ENCODE data around the gene DGKG. TPM values are rescaled to one million over a fixed set of nuclear protein-coding genes. Genes with fewer than 3 reads are reported as not detected.

DGKG gene
- total RNA-seq, 2 experiments from 2014 or later, result not detected

DNA sequence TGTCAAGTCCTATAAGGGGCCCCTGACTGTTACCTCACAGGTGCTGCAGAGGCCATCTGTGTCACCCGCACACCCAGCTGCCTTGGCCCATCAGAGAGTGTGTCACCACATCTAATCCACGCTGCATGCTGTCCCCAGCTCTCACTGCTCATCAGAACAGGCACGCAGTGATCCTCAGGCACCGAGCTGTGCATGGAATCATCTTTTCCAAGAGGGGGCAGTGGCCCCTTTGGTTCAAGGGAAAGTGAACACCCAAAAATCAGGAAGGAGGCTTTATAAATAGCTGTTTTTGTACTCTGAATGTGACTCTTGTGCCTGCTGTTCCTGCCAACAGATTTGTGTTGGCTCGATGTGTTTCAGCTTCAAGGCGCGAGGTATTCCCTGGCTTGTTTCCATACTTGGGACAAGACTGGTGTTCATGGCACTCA lies 142.8 kb downstream of the DGKG start:
- DNase-seq, result no peak
- ChIA-PET POLR2A (no interaction called here), CTCF (no interaction called here)
- Mint-ChIP-seq H3K4me1 (ENCODE audit: low read depth) (no peaks in the 10 kb centered on the region), H3K27ac (no peak overlapping the region), H3K36me3 (ENCODE audit: low read depth) (no peaks in the 10 kb centered on the region), H3K9me3 (no peaks in the 10 kb centered on the region), H3K27me3 (peaks cover 3% of the 10 kb centered on the region), H3K4me3 (no peak overlapping the region)
- Histone ChIP-seq H3K27ac (ENCODE audit: low read depth in 1 of 2, low read length in 2 of 2) (no peak overlapping the region), H3K36me3 (ENCODE audit: insufficient read depth, low read length) (no peaks in the 10 kb centered on the region), H3K4me1 (ENCODE audit: insufficient read depth, low read length) (no peaks in the 10 kb centered on the region), H3K4me3 (ENCODE audit: low read length) (no peak overlapping the region), H3K27me3 (ENCODE audit: control insufficient read depth in 1 of 2, insufficient read depth in 2 of 2, low read length in 2 of 2) (peaks cover 0 to 4% of the 10 kb centered on the region in 2 experiments), H3K9me3 (ENCODE audit: control insufficient read depth in 1 of 2, insufficient read depth in 1 of 2, low read length in 2 of 2) (no peaks in the 10 kb centered on the region)
- no peak for ATAC-seq (ENCODE audit: poor library complexity)
- TF ChIP-seq, protein P1, sequence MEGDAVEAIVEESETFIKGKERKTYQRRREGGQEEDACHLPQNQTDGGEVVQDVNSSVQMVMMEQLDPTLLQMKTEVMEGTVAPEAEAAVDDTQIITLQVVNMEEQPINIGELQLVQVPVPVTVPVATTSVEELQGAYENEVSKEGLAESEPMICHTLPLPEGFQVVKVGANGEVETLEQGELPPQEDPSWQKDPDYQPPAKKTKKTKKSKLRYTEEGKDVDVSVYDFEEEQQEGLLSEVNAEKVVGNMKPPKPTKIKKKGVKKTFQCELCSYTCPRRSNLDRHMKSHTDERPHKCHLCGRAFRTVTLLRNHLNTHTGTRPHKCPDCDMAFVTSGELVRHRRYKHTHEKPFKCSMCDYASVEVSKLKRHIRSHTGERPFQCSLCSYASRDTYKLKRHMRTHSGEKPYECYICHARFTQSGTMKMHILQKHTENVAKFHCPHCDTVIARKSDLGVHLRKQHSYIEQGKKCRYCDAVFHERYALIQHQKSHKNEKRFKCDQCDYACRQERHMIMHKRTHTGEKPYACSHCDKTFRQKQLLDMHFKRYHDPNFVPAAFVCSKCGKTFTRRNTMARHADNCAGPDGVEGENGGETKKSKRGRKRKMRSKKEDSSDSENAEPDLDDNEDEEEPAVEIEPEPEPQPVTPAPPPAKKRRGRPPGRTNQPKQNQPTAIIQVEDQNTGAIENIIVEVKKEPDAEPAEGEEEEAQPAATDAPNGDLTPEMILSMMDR (IDR thresholded peaks at IDR 0.05), result no peak
- intact Hi-C loops (cut with DNase I, micrococcal nuclease), result no loop called here

DNA sequence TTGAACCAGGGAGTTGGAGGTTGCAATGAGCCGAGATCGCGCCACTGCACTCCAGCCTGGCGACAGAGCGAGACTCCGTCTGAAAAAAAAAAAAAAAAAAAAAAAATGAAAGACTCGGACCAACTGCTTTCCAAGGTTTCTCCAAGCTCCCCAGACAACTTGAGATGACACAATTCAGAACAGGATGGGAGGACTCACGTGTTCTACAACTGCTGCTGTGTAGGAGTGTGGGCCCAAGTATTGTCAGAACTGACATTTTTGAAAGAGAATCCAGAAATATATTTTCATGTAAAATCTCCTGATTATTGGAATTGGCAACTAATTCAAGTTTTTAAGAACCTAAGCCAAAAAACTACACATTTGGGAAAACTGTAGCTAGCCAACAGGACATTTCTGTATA lies 143.6 kb downstream of the DGKG start:
- ChIA-PET CTCF (interaction anchor here (0.7 kb wide), 1 partner anchor 320 kb away, joined by 3 read pairs; no protein-coding TSS in a partner anchor), POLR2A (no interaction called here)
- H3K9me3 Mint-ChIP-seq, result no peaks in the 10 kb centered on the region
- no peaks in the 10 kb centered on the region for H3K4me1 ChIP-seq (ENCODE audit: insufficient read depth, low read length)
- no peak overlapping the region for H3K27ac Mint-ChIP-seq
- peaks cover 0 to 4% of the 10 kb centered on the region in 2 experiments for H3K27me3 ChIP-seq (ENCODE audit: control insufficient read depth in 1 of 2, insufficient read depth in 2 of 2, low read length in 2 of 2)
- no peaks in the 10 kb centered on the region for H3K36me3 Mint-ChIP-seq (ENCODE audit: low read depth)
- H3K4me1 Mint-ChIP-seq (ENCODE audit: low read depth), result no peaks in the 10 kb centered on the region
- intact Hi-C loops (cut with DNase I, micrococcal nuclease), result no loop called here
- TF ChIP-seq, protein P1 (IDR thresholded peaks at IDR 0.05), result no peak
- no peak overlapping the region for H3K4me3 Mint-ChIP-seq
- DNase-seq (no peak), ATAC-seq (ENCODE audit: poor library complexity) (no peak)
- H3K27me3 Mint-ChIP-seq, result peaks cover 1% of the 10 kb centered on the region
- no peaks in the 10 kb centered on the region for H3K9me3 ChIP-seq (ENCODE audit: control insufficient read depth in 1 of 2, insufficient read depth in 1 of 2, low read length in 2 of 2)
- H3K4me3 ChIP-seq (ENCODE audit: low read length), result no peak overlapping the region
- no peak overlapping the region for H3K27ac ChIP-seq (ENCODE audit: low read depth in 1 of 2, low read length in 2 of 2)
- H3K36me3 ChIP-seq (ENCODE audit: insufficient read depth, low read length), result no peaks in the 10 kb centered on the region

DNA sequence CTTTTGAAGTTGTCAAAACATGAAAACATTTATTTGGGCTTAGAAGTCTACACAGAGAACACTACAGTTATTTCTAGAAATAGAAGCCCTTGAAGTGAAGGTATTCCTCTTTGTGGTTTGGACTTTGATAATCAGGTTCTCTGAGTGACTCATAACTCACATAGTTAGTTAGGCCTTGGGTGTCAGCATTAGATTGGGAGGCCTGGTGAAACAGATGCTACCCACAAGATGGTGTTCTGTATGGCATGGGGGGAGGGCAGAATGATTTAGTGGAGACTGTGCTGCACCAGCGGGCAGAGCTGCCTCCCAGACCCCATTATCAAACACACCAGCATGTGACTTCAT lies 144.2 kb downstream of the DGKG start:
- POLR2A ChIA-PET, result no interaction called here
- DNase-seq, result no peak
- Histone ChIP-seq H3K36me3 (ENCODE audit: insufficient read depth, low read length) (no peaks in the 10 kb centered on the region), H3K27ac (ENCODE audit: low read depth in 1 of 2, low read length in 2 of 2) (no peak overlapping the region), H3K27me3 (ENCODE audit: control insufficient read depth in 1 of 2, insufficient read depth in 2 of 2, low read length in 2 of 2) (no peaks in the 10 kb centered on the region), H3K4me1 (ENCODE audit: insufficient read depth, low read length) (no peaks in the 10 kb centered on the region), H3K4me3 (ENCODE audit: low read length) (no peak overlapping the region), H3K9me3 (ENCODE audit: control insufficient read depth in 1 of 2, insufficient read depth in 1 of 2, low read length in 2 of 2) (no peaks in the 10 kb centered on the region)
- H3K27ac Mint-ChIP-seq, result no peak overlapping the region
- no peak overlapping the region for H3K4me3 Mint-ChIP-seq
- no peaks in the 10 kb centered on the region for H3K9me3 Mint-ChIP-seq
- TF ChIP-seq, protein P1 (IDR thresholded peaks at IDR 0.05), result no peak
- intact Hi-C loops (cut with DNase I, micrococcal nuclease), result no loop called here
- no peaks in the 10 kb centered on the region for H3K36me3 Mint-ChIP-seq (ENCODE audit: low read depth)
- CTCF ChIA-PET, result interaction anchor here (0.7 kb wide), 1 partner anchor 321 kb away, joined by 3 read pairs; no protein-coding TSS in a partner anchor
- ATAC-seq (ENCODE audit: poor library complexity), result no peak
- H3K27me3 Mint-ChIP-seq, result no peaks in the 10 kb centered on the region
- no peaks in the 10 kb centered on the region for H3K4me1 Mint-ChIP-seq (ENCODE audit: low read depth)
